ENCODE measurements around the gene PCOLCE2.
A peak's percentile ranks its signal among the peaks of the same experiment; 100 is the strongest.
"Not testable (repeated sequence)": the region's sequence is repeated elsewhere in the genome, so short reads cannot be mapped to it uniquely, and the experiment has no call there.

The PCOLCE2 gene

GRCh38 chr3:142904639-142905436, 16.0 kb upstream of the PCOLCE2 start:
- FAIRE-seq = no peak

GRCh38 chr3:142902356-142902755, 13.5 kb upstream of the PCOLCE2 start:
- FAIRE-seq = no peak
- no peak for DNase-seq (ENCODE audit: insufficient read length, low spot score)

More at GRCh38 chr3:142904639-142905436, 16.0 kb upstream of the PCOLCE2 start:
- no peak for DNase-seq (ENCODE audit: insufficient read length, low spot score)

- FAIRE-seq (no peak), DNase-seq (ENCODE audit: insufficient read length, low spot score) (no peak)
Observed at GRCh38 chr3:142898346-142899213, 9.7 kb upstream of the PCOLCE2 start.

GRCh38 chr3:142897807-142898206, 8.9 kb upstream of the PCOLCE2 start:
- DNase-seq (ENCODE audit: insufficient read length, low spot score) = no peak
- FAIRE-seq = no peak

- DNase-seq (ENCODE audit: insufficient read length, low spot score) = no peak
- FAIRE-seq = no peak
Observed at GRCh38 chr3:142896996-142897395, 8.1 kb upstream of the PCOLCE2 start.

- no peak for FAIRE-seq
- DNase-seq (ENCODE audit: insufficient read length, low spot score) = peak; percentile 39
Observed at GRCh38 chr3:142896201-142896755, 7.4 kb upstream of the PCOLCE2 start.

- FAIRE-seq (no peak), DNase-seq (ENCODE audit: insufficient read length, low spot score) (peak; percentile 9)
Observed at GRCh38 chr3:142894493-142894892, 5.6 kb upstream of the PCOLCE2 start.

GRCh38 chr3:142892714-142893113, 3.8 kb upstream of the PCOLCE2 start:
- DNase-seq (ENCODE audit: insufficient read length, low spot score) (no peak), FAIRE-seq (no peak)

- FAIRE-seq (no peak), DNase-seq (ENCODE audit: insufficient read length, low spot score) (no peak)
Observed at GRCh38 chr3:142890592-142890991, 1.7 kb upstream of the PCOLCE2 start.

GRCh38 chr3:142889212-142890014, 530 bp upstream of the PCOLCE2 start:
- DNase-seq (ENCODE audit: insufficient read length, low spot score) (no peak), FAIRE-seq (no peak)

GRCh38 chr3:142888099-142888480, 793 bp downstream of the PCOLCE2 start:
- DNase-seq (ENCODE audit: insufficient read length, low spot score) (peak; percentile 56), FAIRE-seq (no peak)

- DNase-seq (ENCODE audit: insufficient read length, low spot score) = peak; percentile 54
- FAIRE-seq = no peak
Observed at GRCh38 chr3:142886940-142887339, 1.9 kb downstream of the PCOLCE2 start.

GRCh38 chr3:142886021-142886420, 2.9 kb downstream of the PCOLCE2 start:
- DNase-seq (ENCODE audit: insufficient read length, low spot score) (no peak), FAIRE-seq (no peak)

- DNase-seq (ENCODE audit: insufficient read length, low spot score) = no peak
- FAIRE-seq = no peak
Observed at GRCh38 chr3:142884531-142884930, 4.4 kb downstream of the PCOLCE2 start.

GRCh38 chr3:142883534-142883933, 5.3 kb downstream of the PCOLCE2 start:
- FAIRE-seq; DNase-seq (ENCODE audit: insufficient read length, low spot score): not testable (repeated sequence)

- DNase-seq (ENCODE audit: insufficient read length, low spot score) = no peak
- no peak for FAIRE-seq
Observed at GRCh38 chr3:142881445-142882224, 7.2 kb downstream of the PCOLCE2 start.

- no peak for FAIRE-seq
- DNase-seq (ENCODE audit: insufficient read length, low spot score) = no peak
Observed at GRCh38 chr3:142878649-142879300, 10.1 kb downstream of the PCOLCE2 start.

- DNase-seq (ENCODE audit: insufficient read length, low spot score) (no peak), FAIRE-seq (no peak)
Observed at GRCh38 chr3:142876417-142876816, 12.5 kb downstream of the PCOLCE2 start.

- FAIRE-seq = no peak
- no peak for DNase-seq (ENCODE audit: insufficient read length, low spot score)
Observed at GRCh38 chr3:142875583-142876207, 13.2 kb downstream of the PCOLCE2 start.
